GM04504 (cell line): Measurements from ENCODE around the gene COA8.
A peak's percentile ranks its signal among the peaks of the same experiment; 100 is the strongest.

Experiments
- DNase-seq: peaks from one replicate; pipeline ENCODE4 v3.0.0-alpha.2; 2012; ENCODE audit warnings: low read depth

COA8 gene

DNA sequence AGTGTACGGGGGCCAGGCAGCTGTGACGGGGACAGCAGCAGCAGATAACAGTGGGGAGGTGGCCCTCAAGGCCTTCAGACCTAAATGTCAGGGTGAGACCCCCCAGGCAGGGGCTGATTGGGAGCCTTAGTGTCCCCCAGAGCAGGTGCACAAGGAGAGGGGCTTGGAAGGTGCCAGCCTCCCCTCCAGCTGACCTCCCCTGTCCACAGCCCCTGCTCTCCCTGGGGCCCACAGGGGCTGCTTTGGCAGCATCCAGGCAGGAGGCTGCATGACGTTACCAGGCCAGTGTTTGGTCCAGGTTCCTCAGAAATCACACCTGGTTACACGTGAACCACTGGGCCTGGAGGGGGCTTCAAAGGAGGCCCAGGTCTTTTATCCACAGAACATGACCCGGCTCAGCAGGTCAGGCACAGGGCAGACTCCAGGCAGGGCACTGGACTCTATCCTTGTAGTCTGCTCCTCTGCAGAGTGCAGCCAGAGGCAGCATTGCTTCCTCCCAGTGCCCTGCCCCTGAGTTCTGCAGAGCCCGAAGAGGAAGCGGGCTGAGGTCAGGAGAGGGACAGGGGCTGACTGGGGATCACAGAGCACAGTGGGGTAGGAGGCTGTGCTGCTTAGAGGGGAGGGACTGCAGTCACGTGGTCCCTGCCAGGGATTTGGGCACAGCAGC is 36.4 kb upstream of the COA8 start:
- DNase-seq = no peak

DNA sequence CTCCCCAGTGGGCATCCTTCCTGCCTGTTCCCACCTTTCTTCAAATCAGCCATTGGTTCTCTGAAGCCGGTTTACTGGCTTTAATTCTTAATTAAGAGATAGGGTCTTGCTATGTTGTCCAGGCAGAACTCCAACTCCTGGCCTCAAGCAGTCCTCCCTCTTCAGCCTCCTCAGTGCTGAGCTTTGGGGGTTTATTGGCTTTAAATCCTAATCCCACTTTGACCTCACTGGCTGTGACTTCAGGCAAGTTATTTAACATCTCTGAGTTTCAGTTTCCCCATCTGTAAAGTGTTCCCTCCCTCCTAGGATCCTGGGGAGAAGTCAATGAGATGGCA is 35.9 kb upstream of the COA8 start:
- DNase-seq = no peak

DNA sequence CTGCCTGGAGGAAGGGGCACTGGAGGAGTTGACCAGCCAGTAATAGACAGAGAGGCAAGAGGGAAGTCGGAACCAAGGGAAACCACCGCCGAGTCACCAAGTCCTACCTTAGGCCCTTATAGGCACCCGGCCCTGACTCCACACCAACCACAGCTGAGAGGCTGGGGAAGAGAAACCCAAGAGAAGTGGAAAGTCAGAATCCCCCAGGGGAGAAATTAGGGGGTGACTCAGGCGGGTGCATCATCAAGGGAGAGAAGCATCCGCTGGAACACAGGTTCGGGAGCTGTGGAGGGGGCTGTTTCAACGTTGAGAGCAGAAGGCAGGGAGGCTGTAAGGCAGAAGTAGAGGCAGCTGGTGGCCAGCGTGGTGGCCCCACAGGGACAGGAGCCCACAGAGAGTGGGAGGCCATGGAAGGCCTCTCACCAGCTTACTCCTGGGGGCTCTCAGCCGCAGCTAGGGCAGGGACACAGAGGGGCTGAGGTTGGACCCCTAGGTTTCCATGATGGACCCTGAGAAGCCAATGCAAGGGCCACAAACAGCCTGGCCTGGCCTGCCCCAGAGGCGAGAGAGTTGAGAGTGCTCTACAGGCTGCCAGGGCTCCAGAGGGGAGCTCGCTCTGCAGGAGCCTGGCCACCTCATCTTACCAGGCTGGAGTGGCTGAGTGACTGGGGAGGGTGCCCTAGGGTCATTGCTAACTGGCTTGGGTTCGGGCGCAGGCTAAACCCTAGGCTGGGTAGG is 35.2 kb upstream of the COA8 start:
- DNase-seq = no peak

DNA sequence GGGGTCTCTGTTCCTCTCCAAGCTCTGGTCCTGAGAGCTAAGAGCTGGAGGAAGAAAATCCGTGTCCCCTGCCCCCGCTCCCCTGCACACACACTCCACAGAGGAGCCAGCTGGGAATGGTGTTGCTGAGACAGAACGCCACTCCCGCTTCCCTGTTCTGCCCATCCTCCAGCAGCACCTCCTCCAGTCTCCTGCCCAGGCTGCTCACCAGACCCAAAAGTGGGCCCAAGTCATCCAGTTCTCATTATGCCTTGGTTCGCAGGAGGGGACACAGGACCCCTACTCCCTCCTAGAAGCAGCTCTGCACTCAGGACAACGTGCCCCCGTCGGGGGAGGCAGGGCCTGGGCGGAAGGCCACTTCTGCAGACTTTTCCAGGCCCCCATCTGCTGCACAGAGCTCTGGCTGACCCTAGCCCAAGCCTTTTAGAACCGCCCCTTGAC is 34.6 kb upstream of the COA8 start:
- DNase-seq = no peak

DNA sequence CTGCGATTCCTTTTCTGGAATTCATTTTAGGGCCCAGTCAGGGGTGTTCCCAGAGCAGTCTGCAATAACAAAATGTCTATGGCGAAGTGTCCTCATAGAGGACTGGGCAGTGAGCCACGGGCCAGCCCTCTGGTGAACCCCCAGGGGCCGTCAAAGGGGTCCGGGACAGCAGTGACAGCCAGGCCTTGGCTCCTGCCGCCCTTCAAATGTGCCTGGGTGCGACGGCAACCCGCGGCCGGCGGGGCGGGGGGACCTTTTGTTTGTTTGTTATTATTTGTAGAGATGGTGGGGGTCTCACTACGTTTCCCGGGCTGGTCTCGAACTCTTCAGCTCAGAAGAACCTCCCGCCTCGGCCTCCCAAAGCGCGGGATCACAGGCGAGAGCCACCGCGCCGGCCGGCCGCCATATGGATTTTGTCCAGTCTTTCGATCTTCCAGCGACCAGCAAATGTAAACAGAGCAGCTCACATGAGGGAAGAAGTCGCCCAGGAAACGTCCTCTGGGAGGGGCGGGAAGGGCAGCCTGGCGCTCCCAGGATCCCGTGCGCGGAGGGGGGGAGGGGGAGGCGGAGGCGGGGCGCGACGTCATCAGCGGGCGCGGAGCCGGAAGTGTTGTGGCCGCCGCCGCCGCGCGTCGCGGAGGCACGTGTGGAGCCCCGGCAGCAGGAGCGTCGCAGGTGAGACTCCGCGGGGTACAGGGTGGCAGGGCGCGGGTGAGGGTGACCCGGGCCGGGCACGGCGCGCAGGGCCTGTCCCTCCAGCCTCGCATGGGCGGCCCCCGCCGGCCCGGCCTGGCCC is 34.0 kb upstream of the COA8 start, which contains the start of gene TRMT61A:
TSS of gene TRMT61A (plus strand) at position 610 of the 796 bp plus-strand sequence. CDS start 783 bp downstream, outside the sequence.
- DNase-seq = peak; percentile 83

DNA sequence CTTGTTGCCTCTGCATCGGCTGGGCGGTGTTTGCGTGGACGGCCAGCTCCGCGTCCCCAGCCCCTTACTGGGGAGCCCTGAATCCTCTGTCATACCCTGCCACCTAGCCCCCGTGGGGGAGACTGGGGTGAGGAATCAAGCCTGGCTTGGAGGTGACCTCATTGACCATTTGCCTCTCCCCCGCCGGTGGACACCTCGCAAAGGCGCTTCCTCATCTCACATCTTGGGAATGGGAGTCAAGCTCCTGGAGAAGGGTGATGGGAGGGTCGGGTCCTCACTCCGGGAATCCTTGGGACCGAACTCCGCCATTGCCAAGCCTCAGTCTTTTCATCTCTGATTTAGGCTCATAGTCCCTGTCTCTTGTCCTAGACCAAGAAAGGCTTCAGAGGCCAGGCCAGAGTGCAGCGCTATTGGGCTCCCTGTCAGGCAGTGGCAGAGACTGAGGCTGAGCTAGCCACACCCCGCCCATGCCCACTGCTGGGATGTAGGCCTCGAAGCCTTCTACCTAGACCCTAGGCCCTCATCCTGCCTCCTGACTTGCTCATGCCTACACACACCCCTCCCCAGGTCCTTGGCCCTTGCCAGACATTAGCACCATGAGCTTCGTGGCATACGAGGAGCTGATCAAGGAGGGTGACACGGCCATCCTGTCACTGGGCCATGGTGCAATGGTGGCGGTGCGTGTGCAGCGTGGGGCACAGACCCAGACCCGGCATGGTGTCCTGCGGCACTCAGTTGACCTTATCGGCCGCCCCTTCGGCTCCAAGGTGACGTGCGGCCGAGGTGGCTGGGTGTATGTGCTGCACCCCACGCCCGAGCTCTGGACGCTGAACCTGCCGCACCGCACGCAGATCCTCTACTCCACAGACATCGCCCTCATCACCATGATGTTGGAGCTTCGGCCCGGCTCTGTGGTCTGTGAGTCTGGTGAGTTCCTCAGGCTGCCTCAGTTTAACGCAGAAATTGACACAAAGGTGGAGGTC is 33.1 kb upstream of the COA8 start:
- DNase-seq = no peak

DNA sequence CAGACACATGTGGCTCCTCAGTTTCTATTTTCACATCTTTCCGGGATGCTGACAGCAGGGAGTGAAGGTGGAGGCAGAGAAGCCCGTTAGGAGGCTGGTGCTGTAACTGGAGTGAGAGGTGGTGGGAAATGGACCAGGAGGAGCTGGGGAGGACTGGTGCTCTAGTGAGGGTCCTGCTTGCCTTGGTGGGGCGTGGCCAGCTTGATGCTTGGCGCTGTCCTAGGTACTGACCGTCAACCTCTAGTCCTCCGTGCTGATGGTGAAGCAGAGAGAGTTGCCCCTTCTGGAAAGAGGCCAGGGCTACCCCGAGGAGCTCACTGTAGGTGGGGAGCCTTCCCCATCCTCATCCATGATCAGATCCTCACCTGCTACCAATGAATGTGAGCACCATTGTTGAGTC is 32.4 kb upstream of the COA8 start:
- DNase-seq = no peak

DNA sequence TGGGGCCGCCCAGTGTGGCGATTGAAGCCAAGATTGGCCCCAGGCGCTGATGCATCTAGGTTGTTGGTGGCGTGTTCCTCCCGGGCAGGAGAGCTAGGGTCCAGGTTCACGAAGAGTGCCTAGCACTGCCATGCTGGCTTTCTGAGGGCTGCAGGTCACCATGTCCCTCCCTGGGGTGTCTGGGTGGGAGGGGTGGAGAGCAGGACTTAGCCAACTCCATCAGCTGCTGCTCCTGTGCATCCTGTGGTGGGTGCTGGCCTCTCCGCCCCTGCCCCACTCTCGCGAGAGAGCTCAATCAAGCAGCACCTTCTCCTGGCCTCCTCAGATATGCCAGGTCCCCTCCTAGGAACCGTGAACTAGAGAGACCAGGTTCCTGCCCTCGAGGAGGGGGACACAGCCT is 31.9 kb upstream of the COA8 start:
- DNase-seq = no peak

DNA sequence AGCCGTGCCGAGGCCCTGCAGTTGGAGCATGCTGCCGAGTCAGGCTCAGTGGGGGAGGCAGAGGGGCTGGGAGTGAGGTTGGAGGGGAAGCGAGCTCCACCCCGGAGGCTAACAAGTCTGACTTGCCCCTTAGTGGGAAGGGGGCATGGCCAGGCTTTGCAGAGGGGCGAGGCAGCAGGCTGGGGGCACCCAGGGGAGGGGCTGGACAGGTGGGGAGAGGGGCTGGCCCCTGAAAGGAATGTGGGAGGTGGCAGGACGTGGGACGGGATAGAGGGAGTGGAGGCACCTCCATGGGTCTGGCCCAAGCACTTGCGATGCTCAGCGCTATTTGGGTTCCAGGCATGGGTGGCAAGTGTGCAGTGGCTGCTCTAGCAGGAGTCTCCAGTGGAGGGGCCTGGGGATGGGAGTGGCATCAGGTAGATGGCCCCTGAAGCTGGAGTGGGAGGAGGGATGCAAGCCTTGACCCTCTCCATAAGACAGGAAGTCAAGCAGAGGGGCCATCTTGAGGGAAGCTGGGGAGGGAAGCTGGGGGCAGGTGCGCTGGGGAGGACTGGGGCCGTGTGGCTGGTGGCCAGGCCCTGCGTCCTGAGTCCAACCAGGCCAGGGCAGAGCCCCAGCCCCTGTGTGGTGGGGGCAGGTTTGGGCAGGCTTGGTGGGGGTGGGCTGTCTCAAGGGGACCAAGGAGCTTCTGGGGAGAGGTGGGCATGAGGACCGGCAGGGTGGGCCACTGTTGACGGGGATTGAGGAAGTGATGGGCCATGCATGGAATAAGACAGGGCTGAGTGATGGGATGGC is 31.1 kb upstream of the COA8 start:
- DNase-seq = no peak

DNA sequence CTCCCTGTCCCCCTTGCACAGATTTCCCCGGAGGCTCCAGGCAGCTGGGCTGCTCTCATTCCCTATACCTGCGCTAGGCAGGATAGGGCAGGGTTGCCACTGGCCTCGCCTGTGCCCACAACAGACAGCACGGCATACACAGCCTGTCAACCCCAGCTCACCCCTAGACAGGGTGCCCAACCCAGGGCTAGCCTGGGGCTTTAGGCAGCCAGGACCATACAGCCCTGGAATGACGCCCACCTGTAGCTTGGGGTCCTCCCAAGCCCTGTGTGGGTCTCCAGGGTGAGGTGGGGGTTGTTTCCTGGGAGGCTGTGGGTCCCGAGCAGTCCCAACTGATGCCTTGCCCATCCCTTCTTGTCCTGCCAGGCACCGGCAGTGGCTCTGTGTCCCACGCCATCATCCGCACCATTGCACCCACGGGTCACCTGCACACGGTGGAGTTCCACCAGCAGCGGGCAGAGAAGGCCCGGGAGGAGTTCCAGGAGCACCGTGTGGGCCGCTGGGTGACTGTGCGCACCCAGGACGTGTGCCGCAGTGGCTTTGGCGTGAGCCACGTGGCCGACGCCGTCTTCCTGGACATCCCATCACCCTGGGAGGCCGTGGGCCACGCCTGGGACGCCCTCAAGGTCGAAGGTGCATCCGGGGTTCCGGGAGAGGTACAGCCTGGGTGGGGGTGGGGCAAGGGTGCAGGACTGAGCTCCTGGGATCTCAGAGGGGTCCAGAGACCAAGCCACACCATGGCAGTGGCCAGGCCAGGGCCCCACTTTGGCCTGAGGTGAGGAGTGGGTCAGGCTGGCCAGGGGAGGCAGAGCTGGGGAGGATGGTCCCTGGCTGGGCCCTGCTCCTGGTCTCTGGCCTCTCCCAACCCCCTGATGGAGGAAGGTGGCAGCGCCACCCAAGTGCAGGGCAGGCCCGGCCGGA is 30.3 kb upstream of the COA8 start:
- no peak for DNase-seq

DNA sequence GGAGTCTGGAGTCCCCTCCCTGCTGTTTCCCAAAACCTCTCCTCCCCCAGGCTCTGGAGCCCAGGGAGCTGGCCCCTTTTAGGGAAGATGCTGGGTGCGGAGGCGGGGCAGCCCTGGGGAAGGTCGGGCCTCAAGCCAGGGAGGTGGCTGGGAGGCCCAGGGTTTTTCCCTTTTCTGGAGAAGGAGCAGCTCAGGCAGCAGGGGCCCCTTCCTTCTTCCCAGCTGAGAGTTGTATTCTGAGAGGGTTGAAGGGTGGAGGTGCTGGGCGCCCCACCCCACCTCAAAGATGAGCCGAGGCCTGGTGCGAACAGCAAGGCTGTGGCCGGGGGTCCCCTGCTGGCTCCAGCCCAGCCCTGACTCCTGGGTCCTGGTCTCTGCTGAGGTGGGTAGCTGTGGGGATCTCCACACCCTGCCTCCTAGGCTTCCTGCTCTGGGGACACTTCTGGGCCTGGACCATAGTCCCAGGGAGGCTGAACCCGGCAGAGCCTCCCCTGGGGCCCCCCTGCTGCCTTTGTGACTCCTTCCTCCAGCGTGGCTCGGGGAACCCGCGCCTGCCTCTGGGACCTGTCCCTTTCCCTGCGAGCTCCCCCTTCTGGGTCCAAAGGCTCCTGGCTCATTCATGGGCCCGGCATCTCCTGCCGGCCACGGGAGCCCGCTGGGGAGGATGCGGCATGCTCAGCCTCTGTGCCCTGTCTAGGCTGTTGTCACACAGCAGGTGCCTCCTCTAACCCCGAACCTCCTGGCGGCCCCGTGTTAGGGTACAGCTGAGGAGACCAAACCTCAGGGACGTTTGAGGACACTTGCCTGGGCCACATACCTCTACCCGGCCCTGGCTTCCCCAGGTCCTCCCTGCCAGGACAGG is 29.4 kb upstream of the COA8 start:
- DNase-seq = no peak

DNA sequence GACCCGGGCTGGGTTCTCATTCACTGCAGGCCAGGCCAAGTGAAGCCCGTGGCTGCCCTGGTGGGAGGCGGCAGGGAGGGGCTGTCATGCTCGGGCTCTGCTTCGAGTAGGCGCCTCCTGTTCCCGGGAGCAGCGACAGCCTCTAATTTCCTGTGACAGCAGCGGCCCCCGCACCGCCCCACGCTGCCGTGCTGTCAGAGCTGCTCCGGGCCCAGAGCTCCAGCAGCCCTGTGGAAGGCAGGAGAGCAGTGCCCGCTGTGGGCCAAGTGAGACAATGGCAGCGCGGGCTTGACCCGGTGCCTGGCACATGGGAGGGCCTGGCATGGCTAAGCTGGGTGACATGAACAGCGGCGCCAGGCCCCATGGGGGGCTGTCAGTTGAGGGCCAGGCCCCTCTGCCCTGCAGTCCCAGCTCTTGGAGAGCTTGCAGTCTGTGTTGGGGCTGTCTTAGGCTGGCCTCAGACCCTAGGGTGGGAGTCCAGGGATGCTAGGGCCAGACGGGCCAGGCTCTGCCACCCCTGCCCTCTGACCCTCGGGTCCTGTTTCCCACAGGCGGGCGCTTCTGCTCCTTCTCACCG is 28.7 kb upstream of the COA8 start:
- DNase-seq = no peak

DNA sequence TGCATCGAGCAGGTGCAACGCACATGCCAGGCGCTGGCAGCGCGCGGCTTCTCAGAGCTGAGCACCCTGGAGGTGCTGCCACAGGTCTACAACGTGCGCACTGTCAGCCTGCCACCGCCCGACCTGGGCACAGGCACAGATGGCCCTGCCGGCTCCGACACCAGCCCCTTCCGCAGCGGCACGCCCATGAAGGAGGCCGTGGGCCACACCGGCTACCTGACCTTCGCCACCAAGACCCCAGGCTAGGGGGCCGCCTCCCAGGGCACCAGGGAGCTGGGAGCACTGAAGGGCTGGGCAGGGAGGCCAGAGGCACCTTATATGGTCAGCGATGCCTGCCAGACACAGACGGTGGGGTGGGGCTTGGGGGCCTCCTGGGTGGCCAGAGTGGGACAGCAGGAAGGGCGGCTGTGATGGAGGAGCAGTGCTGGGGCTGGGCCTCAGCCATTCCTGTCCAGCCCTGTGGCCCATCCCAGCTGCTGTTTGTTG is 28.1 kb upstream of the COA8 start:
- DNase-seq = no peak

DNA sequence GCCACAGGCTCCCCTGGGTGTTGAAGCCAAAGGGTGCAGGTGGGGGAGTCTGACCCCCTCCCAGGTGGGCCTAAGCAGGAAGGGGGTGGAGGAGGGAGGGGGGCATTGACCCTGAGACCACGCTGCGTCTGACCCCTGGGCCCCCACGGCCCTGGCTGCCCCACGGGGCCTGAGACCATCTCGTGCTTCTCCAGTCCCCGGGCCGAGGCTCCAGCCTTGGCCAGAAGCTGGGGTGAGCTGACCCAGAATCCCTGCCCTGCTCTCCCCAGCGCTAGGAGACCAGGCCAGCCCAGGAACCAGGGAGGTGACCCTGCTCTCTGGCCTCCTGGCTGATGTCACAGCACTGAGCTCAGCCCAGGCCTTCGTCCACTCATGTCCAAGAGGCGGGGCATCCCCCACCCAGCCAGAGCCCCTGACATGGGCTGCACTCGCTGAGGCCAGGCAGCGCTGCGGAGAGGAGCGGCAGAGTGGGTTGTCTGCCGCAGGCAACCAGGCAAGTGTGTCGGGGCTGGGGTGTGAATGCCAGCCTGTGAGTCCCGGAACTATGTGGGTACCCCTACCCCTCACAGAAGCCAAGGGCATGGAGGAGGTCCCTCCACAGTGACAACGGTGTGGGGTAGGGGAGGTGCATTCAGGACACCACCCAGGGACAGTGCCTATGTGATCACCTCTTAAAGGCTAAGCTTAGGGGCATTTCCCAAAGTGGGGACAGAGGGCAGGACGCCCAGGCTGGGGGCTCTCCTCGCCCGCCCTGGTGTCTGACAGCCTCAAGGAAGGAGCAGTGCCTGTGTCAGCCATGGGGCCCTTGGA is 27.5 kb upstream of the COA8 start:
- no peak for DNase-seq

DNA sequence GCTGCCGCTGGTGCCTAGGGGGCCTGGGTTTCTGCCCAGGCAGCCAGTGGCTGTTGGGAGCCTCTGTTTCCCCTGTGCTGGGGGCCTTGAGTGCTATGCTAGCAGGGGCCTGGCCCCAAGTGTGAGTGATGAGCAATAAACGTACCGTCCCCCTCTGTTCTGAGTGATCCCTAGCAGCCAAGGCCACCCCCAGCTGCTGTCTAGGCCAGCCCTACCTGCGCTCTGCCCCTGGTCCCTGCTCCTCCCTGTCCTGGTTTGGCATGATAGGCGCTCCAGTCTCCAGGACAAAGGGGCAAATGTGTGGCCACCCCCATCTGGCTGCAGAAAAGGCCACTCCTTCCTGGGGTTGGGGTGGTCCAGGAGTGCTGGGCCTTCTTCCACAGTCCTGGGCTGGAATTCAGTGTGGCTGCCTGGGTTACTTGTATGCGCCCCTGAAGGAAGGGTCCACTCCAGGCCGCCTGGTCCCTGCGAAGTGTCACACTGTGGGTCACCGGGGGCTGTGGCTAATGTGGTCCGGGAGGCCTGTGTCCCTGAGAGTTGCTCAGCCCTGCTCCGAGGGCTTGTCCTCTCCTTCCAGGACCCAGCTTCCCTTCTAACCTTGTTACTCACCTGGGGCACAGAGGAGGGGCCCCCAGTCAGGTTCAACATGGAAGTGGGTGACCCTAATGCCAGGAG is 26.7 kb upstream of the COA8 start:
- DNase-seq = no peak

DNA sequence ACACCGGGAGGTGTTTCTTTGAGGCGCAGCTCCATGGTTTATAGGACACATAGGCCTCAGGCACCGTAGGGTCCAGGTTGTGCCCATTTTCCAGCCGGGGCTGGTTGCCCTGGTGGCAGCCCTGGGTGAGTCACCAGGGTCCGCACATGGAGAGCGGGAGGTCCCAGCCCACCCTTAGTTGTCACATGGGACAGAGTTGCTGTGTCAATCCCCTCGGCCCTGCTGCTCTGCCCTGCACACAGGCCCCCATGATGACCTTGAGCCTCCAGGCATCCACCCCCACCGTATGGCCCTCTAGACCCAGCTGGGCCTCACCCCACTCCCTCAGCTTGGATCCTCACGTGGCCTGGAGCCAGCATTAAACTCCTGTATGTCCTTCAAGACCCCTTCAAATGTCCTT is 26.1 kb upstream of the COA8 start:
- DNase-seq = no peak
